ENCODE data around the gene ARHGEF19.
"Not testable (repeated sequence)": the region's sequence is repeated elsewhere in the genome, so short reads cannot be mapped to it uniquely, and the experiment has no call there.

The ARHGEF19 gene

DNA sequence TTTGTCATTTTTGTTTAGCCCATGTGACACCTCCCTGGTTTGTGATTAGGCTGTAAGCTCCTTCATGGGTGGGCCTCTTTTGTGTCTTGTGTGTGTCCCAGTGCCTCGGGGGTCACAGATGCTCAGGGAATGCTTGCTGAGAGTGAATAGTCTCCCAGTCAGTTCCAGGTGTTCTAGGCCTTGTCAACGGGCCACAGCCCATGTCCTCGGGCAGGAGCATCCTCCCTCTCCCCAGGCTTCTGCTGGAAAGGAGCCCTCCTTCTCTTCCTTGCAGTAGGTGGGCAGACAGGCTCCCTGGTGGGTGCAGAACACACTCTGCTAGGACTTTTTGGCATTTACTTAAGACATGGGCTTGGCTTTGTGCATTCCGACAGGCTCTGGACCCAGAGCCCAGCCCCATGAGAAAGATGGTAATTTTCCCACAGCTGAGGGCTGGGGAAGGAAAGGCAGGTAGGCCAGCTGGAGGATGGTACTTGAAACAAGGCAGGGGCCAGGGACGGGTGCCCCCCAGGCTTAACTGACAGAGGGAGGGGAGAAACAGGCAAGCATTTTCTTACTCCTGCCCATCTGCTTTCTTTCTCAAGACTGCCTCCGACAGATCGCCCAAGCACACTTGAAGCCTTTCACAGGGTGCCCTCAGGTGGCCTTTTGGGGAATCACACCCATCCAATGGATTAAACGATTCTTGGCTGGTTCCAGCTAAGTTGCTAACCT lies 31.6 kb upstream of the ARHGEF19 start:
- peak; percentile 50 to 56 for DNase-seq

DNA sequence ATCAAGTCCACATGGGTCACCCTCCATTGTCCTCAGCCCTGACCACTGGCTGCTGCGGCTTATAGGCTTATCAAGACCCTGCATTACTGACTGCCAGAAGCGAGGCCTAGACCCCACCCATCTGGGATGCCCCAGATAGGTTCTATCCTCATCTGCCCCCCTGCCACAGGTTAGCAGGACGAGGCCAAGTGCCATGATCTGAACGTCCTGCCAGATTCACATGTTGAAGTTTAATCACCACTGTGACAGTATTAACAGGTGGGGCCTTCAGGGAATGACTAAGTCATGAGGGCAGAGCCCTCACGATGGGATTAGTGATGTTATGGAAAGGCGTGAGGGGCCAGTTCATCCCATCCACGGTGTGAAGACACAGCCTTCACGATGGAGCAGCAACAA lies 30.8 kb upstream of the ARHGEF19 start:
- DNase-seq = no peak

DNA sequence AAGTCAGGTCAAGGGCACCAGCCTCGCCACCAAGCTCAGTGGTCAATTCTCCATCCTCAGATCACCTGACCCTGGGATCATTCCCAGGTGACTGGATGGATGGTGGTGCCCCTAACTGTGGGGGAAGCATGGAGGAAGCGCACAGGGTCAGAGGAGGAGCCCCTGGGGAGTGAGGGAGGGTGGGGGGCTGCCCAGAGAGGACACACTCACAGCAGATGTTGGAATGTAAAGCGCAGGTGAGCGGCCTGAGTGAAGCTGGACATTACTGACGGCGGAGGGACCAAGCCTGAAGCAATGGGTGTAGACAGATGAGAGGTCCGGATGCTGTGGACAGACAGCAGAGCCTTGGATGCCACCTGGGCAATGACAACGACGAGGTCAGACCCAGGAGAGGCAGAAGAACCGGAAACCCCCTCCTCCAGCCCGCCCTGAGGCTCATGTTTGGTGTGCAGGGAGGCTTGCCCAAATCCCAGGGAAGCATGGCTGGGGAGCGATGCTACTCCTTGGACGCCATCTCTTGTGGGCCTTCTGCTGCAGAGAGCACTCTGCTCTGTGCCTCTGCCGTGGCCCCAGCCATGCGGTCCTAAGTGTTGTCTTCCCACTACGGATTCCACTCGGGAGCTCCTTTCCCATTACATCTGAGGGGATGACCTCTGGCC lies 30.2 kb upstream of the ARHGEF19 start:
- no peak for DNase-seq

DNA sequence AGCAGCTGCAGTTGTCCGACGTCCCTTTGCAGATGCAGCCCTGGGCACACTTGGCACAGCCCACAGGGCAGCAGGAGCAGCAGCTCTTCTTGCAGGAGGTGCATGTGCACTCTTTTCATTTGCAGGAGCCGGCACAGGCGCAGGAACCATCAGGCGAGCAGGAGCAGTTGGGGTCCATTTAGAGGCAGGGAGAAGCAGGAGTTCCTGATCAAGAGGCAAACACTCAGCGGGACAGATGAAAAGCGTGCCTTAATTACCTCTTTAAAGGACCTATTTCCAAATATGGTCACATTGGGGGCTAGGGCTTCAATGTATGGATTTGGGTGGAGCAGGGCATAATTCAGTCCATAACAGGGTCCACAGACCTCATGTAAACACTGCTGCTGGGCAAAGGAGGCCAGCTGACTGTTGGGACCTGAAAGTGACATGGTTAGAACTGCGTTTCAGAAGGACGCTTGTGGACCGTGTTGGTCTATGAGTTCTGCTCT lies 28.8 kb upstream of the ARHGEF19 start:
- DNase-seq = no peak

DNA sequence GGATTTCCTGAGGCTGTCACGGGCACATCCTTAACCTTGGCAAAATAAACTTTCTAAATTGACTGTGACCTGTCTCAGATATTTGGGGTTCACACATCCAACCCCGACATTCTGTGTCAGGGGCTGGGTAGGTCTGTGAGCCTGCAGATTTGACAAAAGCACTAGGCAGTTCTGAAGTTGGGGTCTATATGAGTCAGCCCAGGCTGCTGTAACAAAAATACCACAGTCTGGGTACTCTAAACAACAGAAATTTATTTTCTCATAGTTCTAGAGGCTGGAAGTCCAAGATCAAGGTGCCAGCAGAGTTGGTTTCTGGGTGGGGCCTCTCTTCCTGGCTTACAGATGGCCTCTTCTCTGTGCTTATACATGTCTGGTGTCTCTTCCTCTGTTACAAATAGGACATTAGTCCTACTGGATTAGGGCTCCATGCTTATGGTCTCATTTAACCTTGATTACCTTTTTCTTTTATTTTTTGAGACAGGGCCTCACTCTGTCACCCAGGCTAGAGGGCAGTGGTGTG lies 27.6 kb upstream of the ARHGEF19 start:
- DNase-seq = no peak

DNA sequence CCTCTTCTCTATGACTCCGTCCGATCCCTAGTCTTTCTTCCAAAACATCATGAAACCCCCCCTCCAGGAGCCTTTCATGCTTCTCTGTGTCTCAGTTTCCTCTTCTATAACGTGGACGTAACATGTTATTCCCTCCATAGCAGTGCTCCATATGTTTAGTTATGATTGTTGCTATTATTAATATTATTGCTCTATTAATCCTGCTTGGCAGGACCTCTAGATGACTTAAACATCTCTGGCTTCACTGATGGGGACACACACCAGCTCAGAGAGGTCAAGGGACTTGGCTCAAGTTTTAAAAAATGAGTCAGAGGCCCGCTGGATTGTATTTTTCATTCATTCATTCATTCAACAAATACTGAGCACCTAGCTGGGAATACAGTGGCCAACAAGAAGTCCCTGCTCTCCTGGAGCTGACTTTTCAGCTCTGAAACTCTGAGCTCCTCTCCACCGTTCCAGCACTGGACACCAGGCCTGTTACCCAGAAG lies 24.9 kb upstream of the ARHGEF19 start:
- no peak for DNase-seq

DNA sequence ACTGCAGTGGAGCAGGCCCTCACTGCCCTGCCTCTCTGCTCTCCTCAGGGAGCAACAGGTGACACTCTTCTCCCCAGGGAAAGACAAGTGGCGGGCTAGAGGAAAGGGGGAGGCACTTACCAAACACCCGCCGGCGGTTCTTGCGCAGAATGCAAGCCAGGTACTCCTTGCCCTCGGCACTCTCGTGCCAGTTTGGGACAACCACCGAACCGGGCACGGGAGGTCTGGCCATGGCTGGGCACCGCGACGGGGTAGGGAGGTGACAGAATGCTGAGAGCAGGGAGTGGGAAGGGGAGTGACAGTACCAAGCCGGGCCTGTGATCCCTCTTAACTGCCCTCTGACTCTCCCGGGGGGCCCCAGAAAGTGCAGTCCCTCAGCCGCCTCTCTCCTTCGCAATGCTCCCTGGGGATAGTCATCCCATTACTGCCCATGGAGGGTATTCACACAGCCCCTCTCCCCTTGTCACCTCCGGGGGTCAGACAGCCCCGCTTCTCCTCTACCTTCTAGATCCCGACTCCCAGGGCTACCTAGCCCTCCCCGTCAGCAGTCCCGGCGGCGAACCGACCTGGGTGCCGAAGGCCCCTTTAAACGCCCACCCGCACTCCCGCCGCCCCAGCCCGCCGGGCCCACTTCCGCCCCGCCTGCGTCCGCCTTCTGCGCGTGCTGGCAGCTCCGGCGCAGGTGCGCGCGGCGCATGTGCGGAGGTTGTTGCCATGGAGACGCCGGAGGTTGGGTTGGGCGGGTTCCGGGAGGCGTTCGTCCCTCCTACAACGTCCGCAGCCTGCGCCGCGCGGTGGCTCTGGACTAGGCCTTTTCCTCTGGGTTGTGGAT lies 24.3 kb upstream of the ARHGEF19 start, which contains the start of gene CPLANE2:
CPLANE2 (minus strand) TSS at position 673 of the 832 bp plus-strand sequence; CDS start at position 232, 441 bp downstream.
- DNase-seq = peak; percentile 74 to 84

DNA sequence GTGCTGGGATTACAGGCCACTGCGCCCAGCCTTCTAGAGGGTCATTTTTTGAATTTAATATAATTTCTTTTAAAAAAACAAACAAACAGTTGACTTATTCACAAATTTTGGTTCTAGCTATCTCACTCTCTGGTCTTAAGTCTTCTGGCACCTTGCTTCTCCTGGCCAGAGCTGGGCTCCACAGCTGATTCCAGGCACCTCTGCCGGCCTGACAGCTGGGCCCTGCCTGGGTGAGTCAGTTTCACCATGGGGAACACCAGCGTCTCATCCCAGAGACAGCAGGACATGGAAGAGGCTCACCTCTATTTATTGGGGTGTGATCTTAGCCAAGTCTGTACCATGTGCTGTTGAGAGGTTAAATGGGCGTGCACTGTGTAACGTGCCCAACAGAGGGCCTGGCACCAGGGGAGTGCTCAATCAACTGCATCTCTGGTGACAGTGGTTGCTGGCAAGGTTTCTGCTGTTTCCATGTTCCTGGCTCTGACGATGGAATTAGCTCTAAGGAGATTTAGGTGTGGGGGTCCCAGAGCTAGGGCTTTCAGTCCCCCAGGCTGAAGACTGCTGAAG lies 23.6 kb upstream of the ARHGEF19 start:
- DNase-seq = no peak

DNA sequence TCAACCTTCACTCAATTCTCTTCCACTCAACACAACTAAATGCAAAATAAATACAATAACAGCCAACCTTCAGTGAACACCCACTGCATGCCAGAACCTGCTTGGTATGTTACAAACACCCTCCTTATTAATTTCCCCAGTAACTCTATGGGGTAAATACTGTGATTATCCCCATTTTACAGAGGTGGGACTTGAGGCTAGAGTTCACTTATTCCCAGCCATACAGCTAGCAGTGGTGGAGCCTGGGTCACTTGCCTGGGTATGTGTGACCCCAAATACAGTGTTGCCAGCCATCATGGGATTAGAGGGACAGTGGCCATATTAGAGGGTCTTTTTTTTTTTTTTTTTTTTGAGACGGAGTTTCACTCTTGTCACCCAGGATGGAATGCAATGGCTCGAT lies 22.9 kb upstream of the ARHGEF19 start:
- DNase-seq = no peak

DNA sequence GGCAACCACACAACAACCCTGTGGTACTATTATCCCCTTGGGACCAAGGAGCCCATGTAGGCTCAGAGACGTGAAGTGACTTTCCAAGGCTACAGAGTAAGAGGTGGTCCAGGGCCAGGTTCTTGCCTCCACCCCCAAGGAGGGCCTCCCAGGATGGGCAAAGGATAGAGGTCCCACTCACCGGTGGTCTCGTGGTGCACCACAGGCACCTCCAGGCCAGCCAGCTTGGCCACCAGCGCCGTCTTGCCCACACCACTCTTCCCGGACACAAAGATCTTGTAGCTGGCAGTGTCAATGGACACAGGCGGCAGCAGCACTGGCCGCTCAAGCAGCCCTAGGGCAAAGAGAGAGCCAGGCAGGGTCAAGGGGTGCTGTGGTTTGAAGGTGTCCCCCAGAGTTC lies 21.0 kb upstream of the ARHGEF19 start:
- DNase-seq = no peak

DNA sequence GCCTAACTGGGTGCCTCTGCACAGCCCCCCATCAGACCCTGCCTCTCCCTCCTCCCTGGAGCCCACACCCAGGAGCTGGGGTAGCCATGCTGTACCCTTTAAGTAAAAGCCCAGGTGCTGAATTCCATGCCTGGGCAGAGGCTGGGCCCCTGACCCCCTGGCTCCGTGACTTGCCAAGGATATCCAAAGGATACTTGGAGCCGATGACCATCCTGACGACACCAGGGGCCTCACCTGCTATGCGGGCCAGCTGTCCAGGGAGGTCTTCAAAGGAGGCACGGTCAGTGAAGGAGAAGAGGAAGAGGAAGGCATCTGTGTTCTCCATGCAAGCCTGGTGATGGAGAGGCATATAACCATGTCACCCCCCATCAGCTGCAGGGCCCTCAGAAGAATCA lies 19.9 kb upstream of the ARHGEF19 start:
- no peak for DNase-seq

DNA sequence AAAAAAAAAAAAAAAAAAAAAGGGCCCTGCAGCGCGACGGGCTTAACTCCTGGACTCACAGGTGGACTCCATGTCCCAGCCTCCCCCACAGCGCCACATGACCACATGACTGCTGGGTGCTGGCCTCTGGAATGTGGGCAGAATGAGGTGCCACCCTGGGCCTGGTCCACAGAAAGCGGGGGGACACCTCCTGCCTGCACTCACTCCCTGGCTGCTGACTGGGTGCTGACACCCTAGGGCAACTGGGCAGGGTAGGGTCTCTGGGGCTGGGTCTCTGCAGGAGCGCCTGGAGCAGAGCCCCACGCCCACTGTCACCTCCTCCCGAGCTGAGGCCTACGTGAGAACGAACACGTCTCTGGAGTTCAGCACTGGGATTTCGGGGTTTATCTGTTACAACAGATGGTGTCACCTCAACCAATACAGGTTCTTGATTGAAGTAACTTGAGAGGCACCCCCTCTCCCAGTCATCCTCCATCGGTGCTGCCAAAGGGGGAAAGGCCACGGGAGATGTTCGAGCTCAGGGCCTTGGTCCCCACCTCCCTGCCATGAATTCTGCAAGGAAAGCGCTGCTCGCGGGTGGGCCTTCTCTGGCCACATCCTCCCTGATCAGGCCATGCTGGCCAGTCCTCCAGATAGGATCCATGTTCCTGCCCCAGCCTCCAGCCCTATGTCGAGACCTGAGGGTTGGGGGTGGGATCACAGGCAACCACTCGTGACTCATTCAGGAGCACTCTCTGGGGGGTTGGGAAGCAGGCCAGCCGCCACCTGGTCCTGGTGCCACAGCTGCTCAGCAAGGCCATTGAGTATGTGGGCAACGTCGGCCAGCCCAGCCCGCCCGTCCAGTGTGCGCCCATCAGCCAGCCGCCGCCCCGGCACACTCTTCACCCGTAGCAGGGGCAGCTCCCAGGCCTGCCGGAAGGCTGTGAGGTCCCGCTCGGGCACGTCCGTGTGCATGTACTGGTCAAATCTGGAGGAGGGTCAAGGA lies 19.2 kb upstream of the ARHGEF19 start:
- no peak for DNase-seq

DNA sequence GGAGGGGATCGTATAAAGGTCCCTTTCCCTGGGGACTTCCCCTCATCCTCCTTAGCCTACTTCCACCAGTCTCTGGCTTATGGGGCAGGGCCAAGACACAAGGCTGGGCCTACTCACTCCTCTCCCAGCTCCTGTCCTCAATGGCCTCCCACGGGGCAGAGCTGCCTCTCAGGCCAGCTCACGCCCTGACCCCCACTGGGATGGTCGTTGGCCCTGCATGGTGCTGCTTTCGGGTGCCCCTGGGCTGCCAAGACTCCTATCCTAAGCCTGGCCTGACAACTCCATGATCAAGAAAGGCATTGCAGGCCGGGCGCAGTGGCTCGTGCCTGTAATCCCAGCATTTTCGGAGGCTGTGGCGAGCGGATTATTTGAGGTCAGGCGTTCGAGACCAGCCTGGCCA lies 18.3 kb upstream of the ARHGEF19 start:
- no peak for DNase-seq

DNA sequence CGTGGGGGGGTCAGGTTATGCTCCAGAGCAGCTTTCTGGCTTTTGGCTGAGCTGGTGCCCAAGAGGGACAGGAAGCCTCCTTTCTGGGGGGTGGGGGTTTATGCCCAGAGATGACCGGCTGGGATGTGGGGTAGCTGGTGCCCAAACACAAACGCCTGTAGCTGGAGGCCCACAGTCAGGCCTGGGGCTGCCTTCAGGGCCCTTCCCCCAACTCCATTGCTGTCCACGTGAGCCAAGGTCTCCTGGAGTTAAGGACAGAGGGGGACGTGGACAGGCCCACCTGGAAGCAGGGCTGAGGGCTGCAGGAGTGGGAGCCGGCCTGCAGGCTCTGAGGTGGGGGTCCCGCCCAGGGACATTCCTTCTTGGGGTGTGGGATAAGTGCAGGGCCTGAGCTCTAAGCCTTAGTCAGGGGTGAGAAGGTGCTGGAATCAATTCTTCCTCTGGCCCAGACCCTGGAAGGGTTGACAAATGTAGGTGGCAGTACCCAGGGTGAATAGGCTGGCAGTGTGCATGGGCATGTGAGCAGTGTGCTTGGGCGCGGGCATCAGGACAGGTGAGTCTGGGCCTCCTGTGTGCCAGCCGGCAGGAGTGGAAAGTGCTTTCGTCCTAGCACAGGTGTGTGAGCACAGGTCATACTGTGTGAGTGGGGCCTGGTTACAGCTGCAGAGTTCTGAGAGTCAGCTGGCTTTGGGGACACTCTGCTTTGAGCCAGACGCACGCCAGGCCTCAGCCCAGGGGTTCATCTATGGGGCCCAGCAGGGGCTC lies 17.7 kb upstream of the ARHGEF19 start:
- DNase-seq = no peak

DNA sequence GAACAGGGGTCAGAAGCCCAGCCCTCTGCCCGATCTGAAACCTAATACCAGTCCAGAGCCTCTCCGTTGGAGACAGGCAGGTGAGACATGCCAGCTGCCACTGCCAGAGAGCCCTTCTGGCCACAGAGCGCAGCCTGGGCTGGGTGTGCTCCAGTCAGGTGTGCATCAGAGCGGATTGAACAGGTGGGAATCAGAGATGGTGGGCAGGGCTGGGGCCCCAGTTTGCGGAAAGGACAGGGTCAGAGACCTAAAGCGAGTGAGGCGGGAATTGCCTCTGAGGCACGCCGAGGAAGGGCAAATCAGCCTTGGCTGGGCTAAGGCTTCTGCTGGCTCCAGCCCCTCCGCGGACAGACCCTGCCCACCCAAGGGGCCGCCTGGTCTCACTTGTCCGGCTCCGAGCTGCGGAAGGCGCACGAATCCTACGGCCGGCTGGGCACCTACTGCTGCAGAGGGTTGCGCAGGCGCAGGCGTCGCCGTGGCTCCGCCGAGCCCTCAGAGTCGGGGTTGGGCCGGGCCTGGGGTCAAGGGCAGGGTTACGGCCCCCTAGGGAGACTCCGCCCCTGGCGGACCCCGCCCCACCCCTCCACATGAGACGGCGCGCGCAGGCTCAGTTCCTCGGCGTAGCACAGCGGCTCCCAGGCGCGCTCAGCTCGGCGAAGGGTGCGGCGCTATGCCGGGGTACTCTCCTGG lies 14.2 kb upstream of the ARHGEF19 start:
- no peak for DNase-seq

DNA sequence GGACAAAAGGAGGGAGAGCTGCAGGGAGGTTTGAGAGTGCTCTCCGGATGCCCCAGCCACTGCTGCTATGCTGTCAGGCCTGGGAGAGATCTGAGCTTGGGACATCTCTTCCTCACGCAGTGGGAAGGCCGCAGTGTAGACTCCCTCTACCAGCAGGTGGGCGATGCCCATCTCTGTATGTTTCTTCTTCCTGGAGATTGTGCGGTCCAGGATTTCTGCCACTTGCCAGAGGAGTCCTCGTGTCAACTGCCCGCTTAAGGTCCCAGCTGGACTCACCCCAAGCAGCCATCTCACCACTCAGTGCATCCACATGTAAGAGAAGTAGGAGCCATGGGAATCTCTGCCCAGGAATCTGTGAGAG lies 13.7 kb upstream of the ARHGEF19 start:
- DNase-seq = no peak

DNA sequence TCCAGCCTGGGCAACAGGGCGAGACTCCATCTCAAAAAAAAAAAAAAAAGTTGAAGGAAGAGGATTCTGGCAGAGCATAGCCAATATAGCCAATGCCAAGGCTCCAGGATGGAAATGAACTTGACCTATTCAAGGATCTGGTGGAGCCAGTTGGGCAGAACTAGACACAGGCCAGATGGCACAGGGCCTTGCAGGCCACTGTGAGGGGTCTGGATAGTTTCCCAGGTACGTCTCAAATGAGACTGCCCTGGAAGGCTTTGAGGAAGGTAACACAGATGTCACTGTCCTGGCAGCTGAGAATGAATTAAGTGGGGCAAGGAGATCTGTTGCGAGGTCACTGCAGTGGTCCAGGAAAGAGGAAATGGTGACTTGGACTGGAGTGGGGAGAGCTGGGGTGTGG lies 12.0 kb upstream of the ARHGEF19 start:
- no peak for DNase-seq

DNA sequence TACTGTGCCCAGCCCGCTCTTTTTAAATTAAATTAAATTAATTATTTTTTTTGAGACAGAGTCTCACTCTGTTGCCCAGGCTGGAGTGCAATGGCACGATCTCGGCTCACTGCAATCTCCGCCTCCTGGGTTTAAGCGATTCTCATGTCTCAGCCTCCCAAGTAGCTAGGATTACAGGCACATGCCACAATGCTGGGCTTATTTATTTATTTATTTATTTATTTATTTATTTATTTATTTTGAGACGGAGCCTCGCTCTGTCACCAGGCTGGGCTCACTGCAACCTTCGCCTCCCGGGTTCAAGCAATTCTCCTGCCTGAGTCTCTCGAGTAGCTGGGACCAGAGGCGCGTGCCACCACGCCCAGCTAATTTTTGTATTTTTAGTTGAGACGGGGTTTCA lies 10.3 kb upstream of the ARHGEF19 start:
- not testable (repeated sequence) for DNase-seq

DNA sequence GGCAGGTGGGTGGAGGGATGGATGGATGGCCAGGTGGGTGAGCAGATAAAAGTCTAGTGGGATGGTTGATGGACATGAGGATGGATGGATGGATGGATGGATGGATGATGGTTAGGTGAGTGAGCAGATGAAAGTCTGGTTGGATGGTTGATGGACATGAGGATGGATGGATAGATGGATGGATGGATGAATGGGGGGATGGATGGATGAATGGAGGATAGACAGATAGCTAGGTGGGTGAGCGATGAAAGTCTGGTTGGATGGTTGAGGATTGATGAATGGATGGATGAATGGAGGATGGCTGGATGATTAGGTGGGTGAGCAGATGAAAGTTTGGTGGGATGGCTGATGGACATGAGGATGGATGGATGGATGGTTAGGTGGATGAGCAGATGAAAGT lies 9.0 kb upstream of the ARHGEF19 start:
- DNase-seq = no peak

DNA sequence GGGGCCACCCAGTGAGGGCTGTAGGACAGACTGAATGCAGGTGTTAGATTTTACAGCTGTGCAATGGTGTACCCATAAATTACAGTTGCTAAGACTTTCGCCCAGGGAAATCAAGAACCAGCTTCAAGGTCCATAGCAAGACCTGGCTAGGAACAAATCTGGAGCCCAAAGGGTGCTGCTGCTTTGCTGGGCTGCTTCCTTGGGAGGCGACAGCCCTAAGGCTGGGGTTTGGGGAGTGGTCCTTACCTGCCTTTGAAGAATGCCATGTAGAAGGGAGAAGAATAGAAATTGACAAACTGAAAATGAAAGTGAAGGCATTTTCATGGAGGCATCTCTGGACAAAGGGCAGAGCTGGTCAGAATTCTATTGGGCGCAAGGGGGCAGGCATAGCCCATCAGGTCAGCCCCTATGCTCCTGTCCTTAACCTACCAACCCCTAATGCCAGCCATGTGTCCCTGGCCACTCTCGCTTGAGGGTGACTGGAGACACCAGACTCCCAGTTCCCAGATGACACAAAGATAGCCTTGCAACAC lies 7.6 kb upstream of the ARHGEF19 start:
- no peak for DNase-seq
